ENCODE data around the gene MUC4. TPM values are rescaled to one million over a fixed set of nuclear protein-coding genes. Genes with fewer than 3 reads are reported as not detected.
"Not testable (repeated sequence)": the region's sequence is repeated elsewhere in the genome, so short reads cannot be mapped to it uniquely, and the experiment has no call there.

The MUC4 gene
- polyA plus RNA-seq, 1 donor: 4.4 TPM

- not testable (repeated sequence) for H3K36me3 ChIP-seq (ENCODE audit: control insufficient read depth, insufficient read depth, low read length); H3K27ac ChIP-seq (ENCODE audit: low read length); H3K9me3 ChIP-seq (ENCODE audit: control insufficient read depth, low read depth, low read length); DNase-seq; H3K4me3 ChIP-seq (ENCODE audit: low read length); H3K27me3 ChIP-seq (ENCODE audit: control insufficient read depth, insufficient read depth, low read length)
- WGBS (ENCODE audit: insufficient coverage, low lambda C conversion rate): no CpG with 5 or more reads among the region's 13 CpGs
- H3K4me1 ChIP-seq (ENCODE audit: control insufficient read depth, insufficient read depth, low read length): peaks cover 41% of the 10 kb centered on the region
These were observed 87.4 kb downstream of the MUC4 start for GRCh38 chr3:195724363-195724762.

DNA sequence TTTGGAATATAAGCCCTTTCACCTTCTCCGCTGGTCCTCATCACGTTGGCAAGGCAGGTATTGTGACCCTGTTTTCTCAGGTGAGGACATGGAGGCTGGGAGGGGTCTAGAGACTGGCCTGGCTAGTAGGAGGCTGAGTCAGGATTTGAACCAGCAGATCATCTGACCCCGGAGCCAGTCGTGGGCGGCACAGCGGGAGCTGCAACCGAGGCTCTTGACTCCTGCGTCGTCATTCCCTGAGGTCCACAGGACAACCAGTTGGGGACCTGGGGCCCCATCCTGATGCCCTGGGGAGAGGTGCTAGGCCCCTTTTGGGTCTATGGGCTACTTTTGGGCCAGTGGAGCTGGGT lies 88.8 kb downstream of the MUC4 start:
- Histone ChIP-seq H3K27ac (ENCODE audit: low read length) (peak overlapping the region; percentile 52), H3K4me3 (ENCODE audit: low read length) (peak overlapping the region; percentile 14)
- not testable (repeated sequence) for H3K27me3 ChIP-seq (ENCODE audit: control insufficient read depth, insufficient read depth, low read length)

GRCh38 chr3:195722139-195722995 lies 89.4 kb downstream of the MUC4 start:
- H3K9me3 ChIP-seq (ENCODE audit: control insufficient read depth, low read depth, low read length); H3K27me3 ChIP-seq (ENCODE audit: control insufficient read depth, insufficient read depth, low read length); H3K36me3 ChIP-seq (ENCODE audit: control insufficient read depth, insufficient read depth, low read length): not testable (repeated sequence)
- no CpG with 5 or more reads among the region's 21 CpGs for WGBS (ENCODE audit: insufficient coverage, low lambda C conversion rate)
- peak overlapping the region; percentile 14 for H3K4me3 ChIP-seq (ENCODE audit: low read length)
- peak in 1 of 2 donors; percentile 76 for DNase-seq
- H3K27ac ChIP-seq (ENCODE audit: low read length): peak overlapping the region; percentile 76
- peaks cover 30% of the 10 kb centered on the region for H3K4me1 ChIP-seq (ENCODE audit: control insufficient read depth, insufficient read depth, low read length)

More for the DNA sequence above, 88.8 kb downstream of the MUC4 start:
- H3K4me1 ChIP-seq (ENCODE audit: control insufficient read depth, insufficient read depth, low read length): peaks cover 31% of the 10 kb centered on the region
- WGBS (ENCODE audit: insufficient coverage, low lambda C conversion rate): no CpG with 5 or more reads among the region's 9 CpGs
- H3K9me3 ChIP-seq (ENCODE audit: control insufficient read depth, low read depth, low read length); H3K36me3 ChIP-seq (ENCODE audit: control insufficient read depth, insufficient read depth, low read length): not testable (repeated sequence)
- peak in 1 of 2 donors; percentile 53 for DNase-seq

- peak; percentile 39 to 87 for DNase-seq
- H3K27me3 ChIP-seq (ENCODE audit: control insufficient read depth, insufficient read depth, low read length); H3K9me3 ChIP-seq (ENCODE audit: control insufficient read depth, low read depth, low read length); H3K4me3 ChIP-seq (ENCODE audit: low read length); H3K36me3 ChIP-seq (ENCODE audit: control insufficient read depth, insufficient read depth, low read length): not testable (repeated sequence)
- peaks cover 42% of the 10 kb centered on the region for H3K4me1 ChIP-seq (ENCODE audit: control insufficient read depth, insufficient read depth, low read length)
- peak within 1 kb of the TSS; percentile 79 for H3K27ac ChIP-seq (ENCODE audit: low read length)
- WGBS (ENCODE audit: insufficient coverage, low lambda C conversion rate): 10% methylated on average over 2 of the region's 16 CpGs
These were observed 90.8 kb downstream of the MUC4 start, which contains the start of gene MUC20 for GRCh38 chr3:195720831-195721506. Gene MUC20 (plus strand): TSS chr3:195720978. CDS start chr3:195721008, 30 bp downstream.

DNA sequence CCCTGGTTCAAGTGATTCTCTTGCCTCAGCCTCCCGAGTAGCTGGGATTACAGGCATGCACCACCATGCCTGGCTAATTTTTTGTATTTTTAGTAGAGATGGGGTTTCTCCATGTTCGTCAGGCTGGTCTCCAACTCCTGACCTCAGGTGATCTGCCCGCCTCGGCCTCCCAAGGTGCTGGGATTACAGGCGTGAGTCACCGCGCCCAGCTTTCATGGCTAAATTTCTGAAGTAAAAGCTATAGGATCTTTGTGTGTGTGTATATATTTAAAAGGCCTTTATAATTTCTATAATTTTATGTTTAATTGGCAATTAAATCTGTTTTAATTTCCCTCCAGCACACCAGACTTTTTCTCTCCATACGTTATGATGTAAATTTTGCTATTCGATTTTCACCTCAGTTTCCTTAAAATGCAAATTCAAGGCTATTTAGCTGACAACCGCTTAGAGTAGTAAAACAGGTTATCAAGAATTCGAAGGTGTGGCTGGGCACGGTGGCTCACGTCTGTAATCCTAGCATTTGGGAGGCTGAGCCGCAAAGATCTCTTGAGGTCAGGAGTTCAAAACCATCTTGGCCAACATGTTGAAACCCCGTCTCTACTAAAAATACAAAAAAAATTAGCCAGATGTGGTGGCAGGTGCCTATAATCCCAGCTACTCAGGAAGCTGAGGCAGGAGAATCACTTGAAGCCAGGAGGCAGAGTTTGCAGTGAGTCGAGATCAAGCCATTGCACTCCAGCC lies 92.0 kb downstream of the MUC4 start:
- not testable (repeated sequence) for H3K27me3 ChIP-seq (ENCODE audit: control insufficient read depth, insufficient read depth, low read length); H3K36me3 ChIP-seq (ENCODE audit: control insufficient read depth, insufficient read depth, low read length); H3K9me3 ChIP-seq (ENCODE audit: control insufficient read depth, low read depth, low read length); H3K27ac ChIP-seq (ENCODE audit: low read length); H3K4me3 ChIP-seq (ENCODE audit: low read length)
- DNase-seq: peak; percentile 43 to 82
- H3K4me1 ChIP-seq (ENCODE audit: control insufficient read depth, insufficient read depth, low read length): peaks cover 44% of the 10 kb centered on the region
- 64% methylated on average over 14 of the region's 16 CpGs for WGBS (ENCODE audit: insufficient coverage, low lambda C conversion rate)

GRCh38 chr3:195718477-195718984 lies 93.2 kb downstream of the MUC4 start:
- H3K27me3 ChIP-seq (ENCODE audit: control insufficient read depth, insufficient read depth, low read length): no peaks in the 10 kb centered on the region
- peaks cover 3% of the 10 kb centered on the region for H3K9me3 ChIP-seq (ENCODE audit: control insufficient read depth, low read depth, low read length)
- no peak overlapping the region for H3K27ac ChIP-seq (ENCODE audit: low read length)
- 74% methylated on average over 7 of the region's 7 CpGs for WGBS (ENCODE audit: insufficient coverage, low lambda C conversion rate)
- no peak overlapping the region for H3K4me3 ChIP-seq (ENCODE audit: low read length)
- peaks cover 7% of the 10 kb centered on the region for H3K36me3 ChIP-seq (ENCODE audit: control insufficient read depth, insufficient read depth, low read length)
- peaks cover 44% of the 10 kb centered on the region for H3K4me1 ChIP-seq (ENCODE audit: control insufficient read depth, insufficient read depth, low read length)
- DNase-seq: no peak

- Histone ChIP-seq H3K27ac (ENCODE audit: low read length) (no peak overlapping the region), H3K36me3 (ENCODE audit: control insufficient read depth, insufficient read depth, low read length) (peaks cover 7% of the 10 kb centered on the region)
These were observed 93.8 kb downstream of the MUC4 start for GRCh38 chr3:195717852-195718476.

GRCh38 chr3:195717416-195717815 lies 94.3 kb downstream of the MUC4 start:
- Histone ChIP-seq H3K4me3 (ENCODE audit: low read length) (no peak overlapping the region), H3K9me3 (ENCODE audit: control insufficient read depth, low read depth, low read length) (peaks cover 3% of the 10 kb centered on the region), H3K36me3 (ENCODE audit: control insufficient read depth, insufficient read depth, low read length) (peaks cover 7% of the 10 kb centered on the region), H3K4me1 (ENCODE audit: control insufficient read depth, insufficient read depth, low read length) (peaks cover 40% of the 10 kb centered on the region), H3K27ac (ENCODE audit: low read length) (peak overlapping the region; percentile 80), H3K27me3 (ENCODE audit: control insufficient read depth, insufficient read depth, low read length) (no peaks in the 10 kb centered on the region)
- DNase-seq: peak in 1 of 2 donors; percentile 51
- 62% methylated on average over 8 of the region's 9 CpGs for WGBS (ENCODE audit: insufficient coverage, low lambda C conversion rate)

More at GRCh38 chr3:195717852-195718476, 93.8 kb downstream of the MUC4 start:
- no peaks in the 10 kb centered on the region for H3K27me3 ChIP-seq (ENCODE audit: control insufficient read depth, insufficient read depth, low read length)
- H3K9me3 ChIP-seq (ENCODE audit: control insufficient read depth, low read depth, low read length): peaks cover 3% of the 10 kb centered on the region
- no peak for DNase-seq
- whole genome bisulfite sequencing (ENCODE audit: insufficient coverage, low lambda C conversion rate): 69% methylated on average over 5 of the region's 5 CpGs
- H3K4me3 ChIP-seq (ENCODE audit: low read length): no peak overlapping the region
- peaks cover 44% of the 10 kb centered on the region for H3K4me1 ChIP-seq (ENCODE audit: control insufficient read depth, insufficient read depth, low read length)

- H3K27ac ChIP-seq (ENCODE audit: low read length): peak overlapping the region; percentile 80
These were observed 96.0 kb downstream of the MUC4 start for GRCh38 chr3:195715583-195716266.

More at GRCh38 chr3:195715583-195716266, 96.0 kb downstream of the MUC4 start:
- H3K9me3 ChIP-seq (ENCODE audit: control insufficient read depth, low read depth, low read length): peaks cover 3% of the 10 kb centered on the region
- H3K27me3 ChIP-seq (ENCODE audit: control insufficient read depth, insufficient read depth, low read length): no peaks in the 10 kb centered on the region
- peaks cover 30% of the 10 kb centered on the region for H3K4me1 ChIP-seq (ENCODE audit: control insufficient read depth, insufficient read depth, low read length)
- H3K4me3 ChIP-seq (ENCODE audit: low read length): no peak overlapping the region
- 80% methylated on average over 13 of the region's 14 CpGs for WGBS (ENCODE audit: insufficient coverage, low lambda C conversion rate)
- H3K36me3 ChIP-seq (ENCODE audit: control insufficient read depth, insufficient read depth, low read length): peaks cover 16% of the 10 kb centered on the region
- DNase-seq: peak; percentile 71 to 92

Measured in large intestine (tissue), 3 donors.